GM21390 (cell line): ENCODE results near the gene BLTP2.

Source experiments
- ATAC-seq: cut with Tn5 transposase; IDR thresholded peaks from one replicate; pipeline ENCODE4 v1.9.1; 2021; ENCODE audit not compliant: unreplicated experiment

BLTP2 gene

DNA sequence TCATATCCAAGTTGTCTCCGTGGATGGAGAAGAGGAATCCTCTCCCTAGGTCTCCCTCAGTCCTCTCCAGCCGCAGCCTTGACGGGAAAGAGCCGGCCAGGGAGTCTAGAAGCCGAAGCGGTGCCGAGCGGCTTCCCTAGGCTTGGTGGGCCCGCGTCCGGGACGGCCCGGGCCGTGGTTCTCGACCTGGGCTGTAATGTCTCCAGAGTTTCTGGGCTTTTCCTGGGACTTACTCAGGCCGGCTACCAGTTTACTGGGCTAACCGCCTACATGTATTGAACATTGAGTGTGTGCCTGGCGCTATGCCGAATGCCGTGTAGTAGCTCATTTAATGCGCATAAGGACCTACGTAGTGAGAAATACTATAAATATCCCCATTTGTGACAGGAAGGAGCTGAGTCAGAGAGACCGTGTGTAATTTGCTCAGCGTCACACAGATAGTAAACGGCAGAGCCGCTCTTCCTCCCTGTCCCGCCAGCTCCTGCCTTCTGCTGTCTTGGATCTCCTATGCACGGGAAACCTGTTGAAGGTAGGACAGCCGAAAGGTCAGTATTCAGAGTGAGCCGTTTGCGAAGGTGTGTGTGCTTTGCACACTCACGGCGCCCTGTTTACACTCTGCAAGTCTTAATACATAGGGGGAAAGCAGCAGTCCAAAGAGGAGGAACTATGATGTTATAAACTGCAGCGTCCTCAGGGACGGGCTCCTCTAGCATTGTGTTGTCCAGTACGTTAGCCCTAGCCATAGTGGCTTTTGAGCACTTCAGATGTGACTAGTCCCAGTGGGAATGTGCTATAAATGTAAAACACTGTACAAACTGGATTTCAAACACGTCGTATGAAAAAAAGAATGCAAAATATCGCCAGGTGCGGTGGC, 45.4 kb downstream of the BLTP2 start:
- ATAC-seq: peak; percentile 45

GRCh38 chr17:28598799-28599310, 46.1 kb downstream of the BLTP2 start, which contains the start of gene SPAG5:
TSS of gene SPAG5 (minus strand) at chr17:28599025. CDS start at chr17:28598946, 79 bp downstream.
- ATAC-seq: peak; percentile 76

DNA sequence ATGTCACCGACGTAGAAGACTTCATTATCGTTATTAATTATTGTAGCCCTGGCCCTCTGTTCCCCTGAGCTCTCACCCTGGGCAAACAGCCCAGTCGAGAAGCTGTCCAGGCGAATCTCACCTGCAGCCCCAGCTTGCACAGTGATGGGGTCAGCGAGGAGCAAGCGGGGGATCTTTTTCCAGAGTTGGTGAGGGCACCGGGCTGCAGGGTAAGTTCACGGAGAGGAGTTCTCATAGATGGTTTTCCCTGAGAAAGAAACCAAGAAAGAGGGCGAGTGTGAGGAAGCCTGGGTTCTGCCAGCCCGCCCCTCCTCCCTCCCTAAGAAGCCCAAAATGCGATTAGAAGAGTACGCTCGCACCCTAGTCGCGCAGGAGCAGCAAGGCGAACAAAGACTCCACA, 46.6 kb downstream of the BLTP2 start:
- no peak for ATAC-seq

DNA sequence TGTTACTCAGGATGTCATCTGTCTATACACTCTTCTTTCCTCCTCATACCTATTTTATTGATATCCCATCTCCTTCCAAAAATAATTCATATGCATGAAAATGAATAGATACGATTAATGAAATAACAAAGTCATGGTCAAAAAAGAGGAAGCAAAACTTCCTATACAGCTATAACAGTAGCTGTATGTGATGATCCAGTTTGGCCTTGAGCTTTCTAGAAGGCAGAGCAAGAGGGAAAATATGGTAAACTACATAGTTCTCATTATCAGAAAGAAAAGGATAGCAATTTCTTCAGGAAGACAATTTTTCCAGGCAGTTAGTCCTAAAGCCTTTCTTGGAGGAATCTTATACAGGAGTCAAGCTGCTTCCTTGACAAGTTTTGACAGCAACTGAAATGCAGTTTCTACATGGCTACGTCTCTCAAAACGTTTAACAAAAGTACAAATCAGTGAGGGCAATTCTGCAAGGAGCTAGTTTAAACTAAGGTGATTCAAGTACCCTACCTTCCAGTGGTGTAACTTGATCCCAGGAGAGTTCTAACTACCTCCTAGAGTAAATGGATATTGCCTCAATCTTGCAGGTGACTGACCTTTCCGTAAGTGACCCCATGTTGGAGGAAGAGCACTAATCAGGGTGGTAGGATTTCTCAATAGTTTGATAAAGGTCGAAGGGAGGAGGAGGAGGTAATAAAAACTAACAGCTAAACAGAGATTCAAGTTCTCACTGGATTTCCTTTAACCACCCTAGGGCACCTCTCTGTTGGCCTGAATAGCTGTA, 47.2 kb downstream of the BLTP2 start:
- ATAC-seq: no peak
